Measurements from ENCODE around the gene AGPS. TPM values are rescaled to one million over a fixed set of nuclear protein-coding genes. Genes with fewer than 3 reads are reported as not detected.
"Not testable (repeated sequence)": the region's sequence is repeated elsewhere in the genome, so short reads cannot be mapped to it uniquely, and the experiment has no call there.

AGPS gene
- polyA plus RNA-seq, 3 donors: 7.1 to 26.9 (median 16.7) TPM

GRCh38 chr2:177348733-177349693 lies 43.6 kb upstream of the AGPS start:
- Histone ChIP-seq H4K20me1 (ENCODE audit: insufficient read depth, low read length) (no peaks in the 10 kb centered on the region), H3K27ac (ENCODE audit: low read depth in 1 of 2, low read length in 2 of 2) (peak overlapping the region in 1 of 2 donors; percentile 77), H3K27me3 (ENCODE audit: control insufficient read depth in 2 of 2, insufficient read depth in 2 of 2, low read length in 2 of 2) (no peaks in the 10 kb centered on the region), H3K9ac (ENCODE audit: insufficient read depth, low read length, poor library complexity, severe bottlenecking) (no peak overlapping the region), H3K9me3 (replicated peaks in 1 of 2; ENCODE audit: control insufficient read depth in 1 of 2, insufficient read depth in 1 of 2, low read length in 2 of 2) (no peaks in the 10 kb centered on the region), H3K4me2 (replicated peaks; ENCODE audit: extremely low read depth, low read length, poor library complexity, severe bottlenecking) (no peak overlapping the region), H2AFZ (ENCODE audit: insufficient read depth, low read depth, low read length, poor library complexity, severe bottlenecking) (peak overlapping the region; percentile 2), H3K79me2 (ENCODE audit: insufficient read depth, low read length) (no peaks in the 10 kb centered on the region), H3K4me3 (replicated peaks in 1 of 3; ENCODE audit: low read depth in 2 of 3, low read length in 3 of 3) (no peak overlapping the region), H3K4me1 (ENCODE audit: control insufficient read depth in 1 of 2, insufficient read depth in 2 of 2, low read length in 2 of 2) (peaks cover 43 to 45% of the 10 kb centered on the region in 2 donors), H3K36me3 (replicated peaks in 1 of 2; ENCODE audit: control insufficient read depth in 1 of 2, insufficient read depth in 2 of 2, low read length in 2 of 2) (no peaks in the 10 kb centered on the region)
- no peak for TF ChIP-seq CTCF (IDR thresholded peaks at IDR 0.05)
- H3K36me3 Mint-ChIP-seq: peaks cover 0 to 7% of the 10 kb centered on the region in 2 donors
- DNase-seq: no peak
- 98% methylated on average over 3 of the region's 3 CpGs for WGBS (ENCODE audit: insufficient coverage)
- no peaks in the 10 kb centered on the region for H3K27me3 Mint-ChIP-seq (ENCODE audit: low read depth in 3 of 3)
- no peak overlapping the region for H3K27ac Mint-ChIP-seq
- intact Hi-C loops (cut with micrococcal nuclease): no loop called here
- H3K4me1 Mint-ChIP-seq: peaks cover 8% of the 10 kb centered on the region
- H3K4me3 Mint-ChIP-seq: no peak overlapping the region
- no peaks in the 10 kb centered on the region for H3K9me3 Mint-ChIP-seq

- H3K4me2 ChIP-seq (replicated peaks; ENCODE audit: extremely low read depth, low read length, poor library complexity, severe bottlenecking); H3K9me3 ChIP-seq (replicated peaks in 1 of 2; ENCODE audit: control insufficient read depth in 1 of 2, insufficient read depth in 1 of 2, low read length in 2 of 2); H3K36me3 Mint-ChIP-seq; H3K36me3 ChIP-seq (replicated peaks in 1 of 2; ENCODE audit: control insufficient read depth in 1 of 2, insufficient read depth in 2 of 2, low read length in 2 of 2); H3K9me3 Mint-ChIP-seq; H4K20me1 ChIP-seq (ENCODE audit: insufficient read depth, low read length); H3K27me3 ChIP-seq (ENCODE audit: control insufficient read depth in 2 of 2, insufficient read depth in 2 of 2, low read length in 2 of 2); H3K4me3 Mint-ChIP-seq; H3K4me3 ChIP-seq (replicated peaks in 1 of 3; ENCODE audit: low read depth in 2 of 3, low read length in 3 of 3); H3K27me3 Mint-ChIP-seq (ENCODE audit: low read depth in 3 of 3); DNase-seq; H3K79me2 ChIP-seq (ENCODE audit: insufficient read depth, low read length); H3K27ac Mint-ChIP-seq: not testable (repeated sequence)
- Histone ChIP-seq H3K27ac (ENCODE audit: low read depth in 1 of 2, low read length in 2 of 2) (peak overlapping the region; percentile 56 to 77), H3K9ac (ENCODE audit: insufficient read depth, low read length, poor library complexity, severe bottlenecking) (peak overlapping the region; percentile 32), H2AFZ (ENCODE audit: insufficient read depth, low read depth, low read length, poor library complexity, severe bottlenecking) (peak overlapping the region; percentile 49), H3K4me1 (ENCODE audit: control insufficient read depth in 1 of 2, insufficient read depth in 2 of 2, low read length in 2 of 2) (peaks cover 43 to 45% of the 10 kb centered on the region in 2 donors)
- intact Hi-C loops (cut with micrococcal nuclease): loop anchor here in 1 of 2 donors (10.0 kb wide), 1 partner anchor 54 kb away; no protein-coding TSS in a partner anchor
- peaks cover 11% of the 10 kb centered on the region for H3K4me1 Mint-ChIP-seq
- WGBS (ENCODE audit: insufficient coverage): 86% methylated on average over 1 of the region's 1 CpG
These were observed 41.9 kb upstream of the AGPS start for GRCh38 chr2:177350624-177351023.

- H3K79me2 ChIP-seq (ENCODE audit: insufficient read depth, low read length); H3K4me2 ChIP-seq (replicated peaks; ENCODE audit: extremely low read depth, low read length, poor library complexity, severe bottlenecking); H3K27me3 Mint-ChIP-seq (ENCODE audit: low read depth in 3 of 3); H3K36me3 ChIP-seq (replicated peaks in 1 of 2; ENCODE audit: control insufficient read depth in 1 of 2, insufficient read depth in 2 of 2, low read length in 2 of 2); H3K36me3 Mint-ChIP-seq; H3K4me3 ChIP-seq (replicated peaks in 1 of 3; ENCODE audit: low read depth in 2 of 3, low read length in 3 of 3); H3K9me3 Mint-ChIP-seq; H4K20me1 ChIP-seq (ENCODE audit: insufficient read depth, low read length); DNase-seq; H3K27me3 ChIP-seq (ENCODE audit: control insufficient read depth in 2 of 2, insufficient read depth in 2 of 2, low read length in 2 of 2); H3K4me3 Mint-ChIP-seq; H3K9me3 ChIP-seq (replicated peaks in 1 of 2; ENCODE audit: control insufficient read depth in 1 of 2, insufficient read depth in 1 of 2, low read length in 2 of 2); H3K27ac Mint-ChIP-seq: not testable (repeated sequence)
- intact Hi-C loops (cut with micrococcal nuclease): loop anchor here in 1 of 2 donors (10.0 kb wide), 1 partner anchor 54 kb away; no protein-coding TSS in a partner anchor
- Histone ChIP-seq H3K27ac (ENCODE audit: low read depth in 1 of 2, low read length in 2 of 2) (peak overlapping the region; percentile 73 to 77), H3K4me1 (ENCODE audit: control insufficient read depth in 1 of 2, insufficient read depth in 2 of 2, low read length in 2 of 2) (peaks cover 43 to 45% of the 10 kb centered on the region in 2 donors), H3K9ac (ENCODE audit: insufficient read depth, low read length, poor library complexity, severe bottlenecking) (peak overlapping the region; percentile 32), H2AFZ (ENCODE audit: insufficient read depth, low read depth, low read length, poor library complexity, severe bottlenecking) (peak overlapping the region; percentile 49)
- WGBS (ENCODE audit: insufficient coverage): 100% methylated on average over 1 of the region's 1 CpG
- peaks cover 11% of the 10 kb centered on the region for H3K4me1 Mint-ChIP-seq
These were observed 41.5 kb upstream of the AGPS start for GRCh38 chr2:177351121-177351520.

Data from CD14-positive monocyte (primary cell).